CD8-positive, alpha-beta memory T cell (primary cell): ENCODE data around the gene SYNE1. TPM values are rescaled to one million over a fixed set of nuclear protein-coding genes. Genes with fewer than 3 reads are reported as not detected.

Experiments used
- CTCF ChIA-PET: fragments of 350-600 bp; sonication (Branson Sonifier 250); formaldehyde crosslinking; loops from one replicate; lab custom pipeline; 2021; ENCODE audit warnings: antibody characterized with exemption; lab: Charles Lee
- POLR2A ChIA-PET: fragments of 350-600 bp; sonication (Branson Sonifier 250); formaldehyde crosslinking; loops from one replicate; lab custom pipeline; 2021; ENCODE audit warnings: antibody characterized with exemption; lab: Charles Lee
- DNase-seq, 5 donors: peaks; one replicate each; pipeline versions ENCODE4 v3.0.0 to v3.0.0-alpha.2; 2020 to 2022; ENCODE audit warnings: mixed read lengths in 1 of 5
- H3K27ac ChIP-seq: one replicate; pipeline ENCODE4 v1.7.0; 2013; ENCODE audit warnings: low read depth, mild to moderate bottlenecking, low read length, moderate library complexity
- H3K27me3 ChIP-seq: 2 replicates; pipeline ENCODE4 v1.7.0; 2013; ENCODE audit warnings: low read length, mild to moderate bottlenecking; ENCODE audit not compliant: insufficient read depth, poor library complexity, severe bottlenecking
- H3K36me3 ChIP-seq: 2 replicates; pipeline ENCODE4 v1.7.0; 2013; ENCODE audit warnings: mild to moderate bottlenecking, low read length, moderate library complexity; ENCODE audit not compliant: insufficient read depth
- H3K4me1 ChIP-seq: 2 replicates; pipeline ENCODE4 v1.7.0; 2013; ENCODE audit warnings: mild to moderate bottlenecking, low read length, moderate library complexity; ENCODE audit not compliant: insufficient read depth
- H3K4me3 ChIP-seq: 2 replicates; pipeline ENCODE4 v1.7.0; 2013; ENCODE audit warnings: mild to moderate bottlenecking, low read length
- H3K9me3 ChIP-seq: 2 replicates; pipeline ENCODE4 v1.7.0; 2013; ENCODE audit warnings: mild to moderate bottlenecking, low read length
- H3K27ac Mint-ChIP-seq, 8 donors: one replicate each; pipeline ENCODE4 v1.8.0; 2020 to 2021; ENCODE audit warnings: mixed read lengths in 8 of 8, mild to moderate bottlenecking in 6 of 8, inconsistent platforms in 3 of 8, moderate library complexity in 3 of 8
- H3K27me3 Mint-ChIP-seq, 2 donors: one replicate each; pipeline ENCODE4 v1.8.0; 2020 to 2021; ENCODE audit warnings: mixed read lengths in 2 of 2, mild to moderate bottlenecking in 1 of 2, moderate library complexity in 1 of 2
- H3K36me3 Mint-ChIP-seq, 3 donors: one replicate each; pipeline ENCODE4 v1.8.0; 2020 to 2021; ENCODE audit warnings: mixed read lengths in 3 of 3, inconsistent platforms in 1 of 3, mild to moderate bottlenecking in 1 of 3
- H3K4me1 Mint-ChIP-seq, 3 donors: one replicate each; pipeline ENCODE4 v1.8.0; 2020 to 2021; ENCODE audit warnings: mixed read lengths in 3 of 3, inconsistent platforms in 1 of 3, mild to moderate bottlenecking in 1 of 3
- H3K4me3 Mint-ChIP-seq, 7 donors: one replicate each; pipeline ENCODE4 v1.8.0; 2020 to 2021; ENCODE audit warnings: mixed read lengths in 7 of 7, mild to moderate bottlenecking in 6 of 7, moderate library complexity in 4 of 7, inconsistent platforms in 2 of 7
- H3K9me3 Mint-ChIP-seq, 5 donors: one replicate each; pipeline ENCODE4 v1.8.0; 2020 to 2022; ENCODE audit warnings: mixed read lengths in 5 of 5, mild to moderate bottlenecking in 3 of 5, moderate library complexity in 2 of 5, inconsistent platforms in 1 of 5
- polyA plus RNA-seq: library from polyadenylated mRNA; unstranded; fragments of 300-500 nt; fragmentation: Illumina TruSeq; gene quantifications from one replicate; pipeline ENCODE4 v1.2.3, GENCODE V29; 2021
- total RNA-seq, 2 experiments: library from RNA; stranded (reverse); gene quantifications; one replicate each; pipeline ENCODE4 v1.2.3, GENCODE V29; 2021

The SYNE1 gene
- total and polyA plus RNA-seq, 3 experiments from 2014 or later = 41.0 to 79.0 (median 48.4) TPM

DNA sequence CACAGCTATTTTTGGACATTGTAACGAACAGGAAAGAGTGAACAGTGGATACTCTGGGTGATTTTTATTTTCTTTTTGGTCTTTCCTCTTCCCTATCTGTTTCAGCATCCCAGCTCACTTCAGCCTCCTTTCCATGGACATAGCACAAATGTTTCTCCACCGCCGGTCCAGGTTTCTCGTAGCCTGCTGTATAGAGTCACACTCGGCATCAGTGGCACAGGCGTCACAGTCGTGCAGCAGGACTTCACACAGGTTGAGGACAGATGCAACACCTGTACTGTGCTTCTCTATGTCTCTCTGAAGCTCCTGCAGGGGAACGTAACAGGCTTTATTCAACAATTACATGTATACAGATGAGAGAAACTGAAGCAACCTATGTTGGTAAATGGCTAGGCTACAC, 481.4 kb downstream of the SYNE1 start:
- no peaks in the 10 kb centered on the region for H3K4me1 ChIP-seq
- DNase-seq = no peak
- H3K27me3 ChIP-seq = no peaks in the 10 kb centered on the region
- no peaks in the 10 kb centered on the region for H3K27me3 Mint-ChIP-seq
- H3K4me3 ChIP-seq = no peak overlapping the region
- POLR2A ChIA-PET = no interaction called here
- H3K36me3 ChIP-seq = peaks cover 48% of the 10 kb centered on the region
- CTCF ChIA-PET = interaction anchor here (0.6 to 1.6 kb wide), 3 partner anchors 24 to 51 kb away, joined by 3 read pairs; no protein-coding TSS in a partner anchor
- no peak overlapping the region for H3K4me3 Mint-ChIP-seq
- H3K36me3 Mint-ChIP-seq = peaks cover 8 to 84% (median 22%) of the 10 kb centered on the region in 3 donors
- no peak overlapping the region for H3K27ac ChIP-seq
- no peaks in the 10 kb centered on the region for H3K9me3 ChIP-seq
- H3K9me3 Mint-ChIP-seq = no peaks in the 10 kb centered on the region
- peak overlapping the region in 5 of 8 donors; percentile 15 to 90 (median 49) for H3K27ac Mint-ChIP-seq
- peaks cover 6 to 12% (median 7%) of the 10 kb centered on the region in 3 donors for H3K4me1 Mint-ChIP-seq

DNA sequence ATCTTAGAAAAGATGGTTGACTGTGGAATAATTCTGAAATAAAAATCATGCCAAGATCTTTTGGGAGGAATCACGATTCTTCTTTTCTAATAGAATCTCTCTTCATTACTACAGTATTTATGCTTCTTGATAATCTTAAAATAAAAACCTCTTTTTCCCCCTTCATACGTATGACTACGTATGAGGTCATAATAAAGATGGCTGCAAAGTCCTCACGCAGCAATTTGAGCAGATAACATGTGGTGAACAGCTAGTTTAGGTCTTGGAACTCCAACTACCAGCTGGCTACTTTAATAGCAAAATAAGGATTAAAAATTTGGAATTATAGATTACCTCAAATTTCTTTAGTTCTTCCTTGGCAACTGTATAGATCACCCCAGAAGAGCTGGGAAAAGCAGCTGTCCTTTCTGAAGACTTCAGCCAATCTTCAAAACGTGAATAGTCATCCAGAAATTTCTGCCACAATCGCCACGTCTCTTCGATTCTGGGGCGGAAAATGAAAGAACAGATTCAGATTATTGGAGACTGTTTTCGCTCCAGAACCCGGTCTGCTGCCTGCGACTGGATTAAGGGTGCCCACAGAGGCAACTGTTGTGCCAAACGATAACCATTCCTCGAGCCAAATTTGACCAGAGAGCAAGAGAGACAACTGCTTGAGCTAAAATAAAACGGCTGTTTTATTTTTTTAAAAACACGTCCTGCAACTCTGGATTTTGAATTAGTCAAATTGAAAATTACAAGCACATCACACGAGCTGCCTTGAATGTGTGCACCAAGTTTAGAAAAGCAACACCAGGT, 482.4 kb downstream of the SYNE1 start:
- peak overlapping the region in 2 of 8 donors; percentile 7 to 23 for H3K27ac Mint-ChIP-seq
- ChIA-PET POLR2A (no interaction called here), CTCF (interaction anchor here (0.9 to 1.6 kb wide), 4 partner anchors 12 to 52 kb away, joined by 3 read pairs; no protein-coding TSS in a partner anchor)
- no peaks in the 10 kb centered on the region for H3K4me1 ChIP-seq
- no peaks in the 10 kb centered on the region for H3K27me3 Mint-ChIP-seq
- no peak overlapping the region for H3K4me3 ChIP-seq
- no peak for DNase-seq
- H3K4me3 Mint-ChIP-seq = no peak overlapping the region
- H3K9me3 Mint-ChIP-seq = no peaks in the 10 kb centered on the region
- no peaks in the 10 kb centered on the region for H3K27me3 ChIP-seq
- H3K27ac ChIP-seq = no peak overlapping the region
- peaks cover 0 to 5% (median 5%) of the 10 kb centered on the region in 3 donors for H3K4me1 Mint-ChIP-seq
- H3K9me3 ChIP-seq = no peaks in the 10 kb centered on the region
- peaks cover 58% of the 10 kb centered on the region for H3K36me3 ChIP-seq
- H3K36me3 Mint-ChIP-seq = peaks cover 8 to 87% (median 28%) of the 10 kb centered on the region in 3 donors

DNA sequence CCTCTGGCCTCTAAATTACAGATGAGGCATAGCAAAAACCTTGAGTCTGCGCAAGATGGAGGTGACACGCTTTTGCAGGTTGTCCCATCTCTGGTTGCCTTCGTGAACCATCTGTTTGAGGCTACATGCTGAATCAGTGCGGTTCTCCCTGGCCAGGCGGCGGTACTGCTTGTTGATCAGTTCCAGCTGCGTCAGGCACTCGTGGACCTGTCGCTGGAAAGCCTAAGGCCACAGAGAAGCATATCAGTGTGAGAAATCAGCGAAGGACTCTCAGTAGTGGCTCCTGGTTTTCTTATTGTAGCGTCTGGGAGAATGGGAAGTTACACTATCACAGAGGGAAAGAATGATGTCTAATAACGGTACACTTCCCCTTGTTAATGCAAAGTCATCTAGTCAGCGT, 485.2 kb downstream of the SYNE1 start:
- POLR2A ChIA-PET = no interaction called here
- peak overlapping the region in 4 of 8 donors; percentile 40 to 66 (median 49) for H3K27ac Mint-ChIP-seq
- DNase-seq = no peak

DNA sequence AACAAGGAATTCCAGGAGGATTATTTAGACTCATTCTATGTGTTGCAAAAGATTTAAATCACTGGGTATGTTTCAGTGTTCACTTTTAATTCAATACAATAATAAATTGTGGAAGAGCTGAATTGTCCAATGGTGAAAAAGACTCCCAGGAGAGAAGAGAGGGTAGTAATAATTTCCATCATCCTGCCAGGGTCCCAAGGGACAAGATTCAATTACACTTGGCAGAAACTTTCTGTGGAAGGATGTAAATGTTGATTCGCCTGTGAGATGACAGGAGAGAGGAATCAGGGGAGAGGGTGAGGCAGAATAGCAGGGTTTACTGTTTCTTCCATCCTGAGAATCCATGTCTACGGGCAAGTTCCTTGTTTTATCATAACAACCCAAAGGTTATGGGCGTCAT, 487.0 kb downstream of the SYNE1 start:
- peaks cover 20 to 92% (median 35%) of the 10 kb centered on the region in 3 donors for H3K36me3 Mint-ChIP-seq
- H3K4me1 ChIP-seq = no peaks in the 10 kb centered on the region
- no peak overlapping the region for H3K27ac ChIP-seq
- peak overlapping the region in 3 of 8 donors; percentile 27 to 80 (median 66) for H3K27ac Mint-ChIP-seq
- ChIA-PET CTCF (no interaction called here), POLR2A (no interaction called here)
- H3K4me1 Mint-ChIP-seq = peaks cover 0 to 7% (median 0%) of the 10 kb centered on the region in 3 donors
- H3K36me3 ChIP-seq = peaks cover 77% of the 10 kb centered on the region
- no peak for DNase-seq
- no peaks in the 10 kb centered on the region for H3K27me3 Mint-ChIP-seq
- H3K4me3 Mint-ChIP-seq = no peak overlapping the region
- no peaks in the 10 kb centered on the region for H3K27me3 ChIP-seq
- no peak overlapping the region for H3K4me3 ChIP-seq
- H3K9me3 Mint-ChIP-seq = no peaks in the 10 kb centered on the region
- H3K9me3 ChIP-seq = no peaks in the 10 kb centered on the region

More for the DNA sequence above, 485.2 kb downstream of the SYNE1 start:
- Mint-ChIP-seq H3K27me3 (no peaks in the 10 kb centered on the region), H3K9me3 (no peaks in the 10 kb centered on the region), H3K4me1 (peaks cover 0 to 7% (median 0%) of the 10 kb centered on the region in 3 donors), H3K36me3 (peaks cover 25 to 94% (median 40%) of the 10 kb centered on the region in 3 donors), H3K4me3 (no peak overlapping the region)
- H3K4me3 ChIP-seq = no peak overlapping the region
- peaks cover 84% of the 10 kb centered on the region for H3K36me3 ChIP-seq
- CTCF ChIA-PET = no interaction called here
- H3K4me1 ChIP-seq = no peaks in the 10 kb centered on the region
- no peaks in the 10 kb centered on the region for H3K27me3 ChIP-seq
- no peaks in the 10 kb centered on the region for H3K9me3 ChIP-seq
- no peak overlapping the region for H3K27ac ChIP-seq

DNA sequence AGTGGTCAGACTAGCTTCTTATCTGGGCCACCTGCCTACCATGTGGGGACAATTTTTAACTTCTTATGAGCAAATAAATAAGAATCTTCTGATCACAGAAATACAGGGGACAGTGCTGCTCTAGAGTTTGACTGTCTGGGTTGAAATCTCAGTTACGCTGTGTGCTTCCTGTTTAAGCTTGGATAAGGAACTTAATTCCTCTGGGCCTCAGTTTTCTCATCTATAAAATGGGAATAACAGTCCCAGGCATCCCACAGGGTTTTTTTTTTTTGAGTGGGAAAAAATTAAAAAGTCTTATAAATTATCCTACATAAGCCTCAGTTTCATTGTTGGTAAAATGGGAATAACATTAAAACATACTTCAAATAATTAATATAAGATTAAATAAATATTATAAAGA, 488.8 kb downstream of the SYNE1 start:
- Mint-ChIP-seq H3K9me3 (no peaks in the 10 kb centered on the region), H3K27ac (peak overlapping the region in 1 of 8 donors; percentile 14), H3K4me3 (no peak overlapping the region), H3K27me3 (no peaks in the 10 kb centered on the region), H3K4me1 (peaks cover 0 to 7% (median 0%) of the 10 kb centered on the region in 3 donors), H3K36me3 (peaks cover 20 to 95% (median 39%) of the 10 kb centered on the region in 3 donors)
- Histone ChIP-seq H3K27me3 (no peaks in the 10 kb centered on the region), H3K9me3 (no peaks in the 10 kb centered on the region), H3K27ac (no peak overlapping the region), H3K4me3 (no peak overlapping the region), H3K36me3 (peaks cover 71% of the 10 kb centered on the region), H3K4me1 (no peaks in the 10 kb centered on the region)
- POLR2A ChIA-PET = no interaction called here
- CTCF ChIA-PET = no interaction called here
- DNase-seq = no peak

DNA sequence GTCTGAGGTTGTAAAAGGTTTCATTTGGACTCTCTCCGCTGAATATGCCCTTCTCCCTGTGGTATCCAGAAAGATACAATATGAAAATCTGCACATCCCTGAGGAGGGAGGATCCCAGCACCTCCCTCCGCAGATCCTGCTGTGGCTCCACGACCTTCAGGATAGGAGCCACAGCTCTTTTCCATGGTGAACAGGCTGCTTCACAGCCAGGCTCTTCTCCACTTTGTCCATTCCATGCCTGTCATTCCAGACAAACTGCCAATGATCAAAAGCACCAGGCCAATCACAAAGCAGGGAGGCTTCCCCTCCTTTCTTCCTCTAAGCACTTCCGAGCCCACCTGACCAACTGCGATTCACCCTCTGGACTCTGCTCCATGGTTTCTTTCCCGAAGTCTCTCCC, 489.9 kb downstream of the SYNE1 start:
- no peak overlapping the region for H3K4me3 ChIP-seq
- H3K4me3 Mint-ChIP-seq = no peak overlapping the region
- CTCF ChIA-PET = no interaction called here
- no peaks in the 10 kb centered on the region for H3K27me3 Mint-ChIP-seq
- H3K27ac ChIP-seq = no peak overlapping the region
- H3K4me1 ChIP-seq = no peaks in the 10 kb centered on the region
- H3K9me3 Mint-ChIP-seq = no peaks in the 10 kb centered on the region
- peaks cover 20 to 95% (median 44%) of the 10 kb centered on the region in 3 donors for H3K36me3 Mint-ChIP-seq
- DNase-seq = no peak
- POLR2A ChIA-PET = no interaction called here
- H3K27me3 ChIP-seq = no peaks in the 10 kb centered on the region
- peaks cover 73% of the 10 kb centered on the region for H3K36me3 ChIP-seq
- peak overlapping the region in 6 of 8 donors; percentile 4 to 82 (median 38) for H3K27ac Mint-ChIP-seq
- H3K9me3 ChIP-seq = no peaks in the 10 kb centered on the region
- H3K4me1 Mint-ChIP-seq = peaks cover 0 to 7% (median 0%) of the 10 kb centered on the region in 3 donors

DNA sequence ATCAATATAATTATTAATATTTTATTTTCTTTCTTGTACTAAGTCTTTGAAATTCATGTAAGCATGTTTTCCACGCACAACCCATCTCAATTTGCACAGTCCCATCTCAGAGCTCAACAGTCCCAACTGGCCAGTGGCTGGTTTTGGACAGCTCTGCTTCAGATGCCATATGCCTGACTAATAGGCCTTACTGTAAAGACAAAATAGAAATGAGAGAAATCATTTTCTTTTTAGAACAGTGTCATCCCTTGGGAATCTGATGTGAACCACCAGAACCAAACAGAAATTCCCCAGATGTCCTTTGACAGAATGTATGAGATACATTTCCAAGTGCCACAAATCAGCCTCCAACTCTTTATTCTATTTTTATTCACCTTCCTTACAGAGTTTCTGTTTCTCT, 490.8 kb downstream of the SYNE1 start:
- Mint-ChIP-seq H3K27me3 (no peaks in the 10 kb centered on the region), H3K9me3 (no peaks in the 10 kb centered on the region), H3K4me3 (no peak overlapping the region), H3K4me1 (peaks cover 0 to 7% (median 0%) of the 10 kb centered on the region in 3 donors), H3K27ac (peak overlapping the region in 3 of 8 donors; percentile 25 to 93 (median 75)), H3K36me3 (peaks cover 20 to 88% (median 38%) of the 10 kb centered on the region in 3 donors)
- no peaks in the 10 kb centered on the region for H3K9me3 ChIP-seq
- CTCF ChIA-PET = no interaction called here
- no peak overlapping the region for H3K27ac ChIP-seq
- no peak for DNase-seq
- peaks cover 66% of the 10 kb centered on the region for H3K36me3 ChIP-seq
- no peak overlapping the region for H3K4me3 ChIP-seq
- no peaks in the 10 kb centered on the region for H3K4me1 ChIP-seq
- no peaks in the 10 kb centered on the region for H3K27me3 ChIP-seq
- POLR2A ChIA-PET = no interaction called here

DNA sequence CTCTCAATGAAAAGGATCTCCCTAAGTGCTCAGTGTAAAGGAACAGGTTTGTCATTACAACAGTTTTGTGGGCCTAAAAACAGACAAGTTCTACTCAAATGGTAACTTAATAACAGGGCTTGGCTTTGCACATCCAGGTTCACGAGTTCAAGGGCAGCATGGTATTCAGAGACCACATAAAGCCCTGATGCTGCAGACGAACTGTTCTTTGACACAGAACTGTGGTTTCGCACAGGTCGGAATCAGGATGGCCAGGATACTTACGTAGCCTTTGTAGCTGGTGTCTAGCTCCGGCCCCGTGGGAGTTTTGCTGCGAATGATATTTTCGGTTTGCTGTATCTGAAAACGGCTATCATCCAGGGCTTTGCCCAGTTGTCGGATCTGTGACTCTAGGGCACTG, 493.8 kb downstream of the SYNE1 start:
- peaks cover 17 to 85% (median 30%) of the 10 kb centered on the region in 3 donors for H3K36me3 Mint-ChIP-seq
- H3K27me3 Mint-ChIP-seq = no peaks in the 10 kb centered on the region
- Histone ChIP-seq H3K9me3 (no peaks in the 10 kb centered on the region), H3K4me1 (no peaks in the 10 kb centered on the region), H3K4me3 (no peak overlapping the region), H3K27me3 (no peaks in the 10 kb centered on the region), H3K27ac (no peak overlapping the region), H3K36me3 (peaks cover 60% of the 10 kb centered on the region)
- H3K9me3 Mint-ChIP-seq = no peaks in the 10 kb centered on the region
- no peak overlapping the region for H3K27ac Mint-ChIP-seq
- H3K4me3 Mint-ChIP-seq = no peak overlapping the region
- CTCF ChIA-PET = interaction anchor here (1.1 kb wide), 1 partner anchor 11 kb away, joined by 3 read pairs; no protein-coding TSS in a partner anchor
- POLR2A ChIA-PET = no interaction called here
- H3K4me1 Mint-ChIP-seq = peaks cover 0 to 7% (median 0%) of the 10 kb centered on the region in 3 donors
- no peak for DNase-seq
